ENCODE results near the gene RELL2.

- TF ChIP-seq CTBP1 (IDR thresholded peaks at IDR 0.05; ENCODE audit: borderline replicate concordance) (no peak), FOXM1 (IDR thresholded peaks at IDR 0.05; ENCODE audit: borderline replicate concordance) (no peak), L3MBTL2 (conservative IDR thresholded peaks at IDR 0.05) (no peak), ZNF384 (IDR thresholded peaks at IDR 0.05) (no peak), BHLHE40 (IDR thresholded peaks at IDR 0.05; ENCODE audit: borderline replicate concordance) (no peak), ELF4 (IDR thresholded peaks at IDR 0.05) (no peak), ARNT (IDR thresholded peaks at IDR 0.05) (no peak)
Measured at GRCh38 chr5:141680178-141680577, 43.4 kb downstream of the RELL2 start.
